Pons (tissue), 1 donor: ENCODE measurements around the gene MMUT.
"Not testable (repeated sequence)": the region's sequence is repeated elsewhere in the genome, so short reads cannot be mapped to it uniquely, and the experiment has no call there.

Experiments used
- DNase-seq: peaks from one replicate; pipeline ENCODE4 v3.0.0-alpha.2; 2016; ENCODE audit warnings: low spot score

MMUT gene

DNA sequence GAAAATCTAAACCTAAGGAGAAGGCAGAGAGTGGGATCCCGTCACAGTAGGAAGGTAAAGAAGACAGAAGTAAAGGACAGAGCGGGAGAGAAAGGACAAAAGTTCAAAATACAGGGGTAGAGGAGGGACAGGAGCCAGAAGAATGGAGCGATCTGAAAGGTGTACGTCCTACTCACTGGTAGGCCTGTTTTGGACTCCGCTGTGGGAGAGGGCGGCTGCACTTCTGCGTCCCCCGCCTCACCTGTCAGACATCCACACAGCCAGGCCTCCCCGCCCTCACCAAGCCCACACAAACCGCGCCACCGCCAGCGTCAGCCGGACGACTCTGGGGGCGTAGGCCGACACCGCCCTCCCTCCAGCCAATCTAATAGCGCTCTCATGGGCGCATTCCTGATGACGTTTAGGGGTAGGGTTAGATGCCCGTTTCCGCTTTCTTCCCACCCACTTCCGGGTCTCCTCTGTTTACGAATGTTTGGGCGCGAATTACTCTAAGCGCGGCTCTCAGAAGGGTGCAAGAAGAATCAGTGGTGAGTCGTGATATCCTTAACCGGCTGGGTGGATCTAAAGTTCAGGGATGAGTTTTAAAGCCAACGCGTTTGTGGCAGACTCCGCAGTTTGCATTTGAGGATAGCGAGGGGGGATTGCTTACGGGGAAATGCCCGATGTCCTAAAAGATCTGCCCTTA lies at the start of gene MMUT, which contains the start of gene CENPQ:
TSS of gene MMUT (minus strand) at position 327 of the 685 bp plus-strand sequence. CDS start 3,787 bp downstream, outside the sequence.
TSS of gene CENPQ (plus strand) at position 444 of the 685 bp plus-strand sequence. CDS start 6,807 bp downstream, outside the sequence.
- DNase-seq: peak; percentile 97

- DNase-seq: no peak
Observed at GRCh38 chr6:49509342-49509741, 46.3 kb upstream of the MMUT start.

DNA sequence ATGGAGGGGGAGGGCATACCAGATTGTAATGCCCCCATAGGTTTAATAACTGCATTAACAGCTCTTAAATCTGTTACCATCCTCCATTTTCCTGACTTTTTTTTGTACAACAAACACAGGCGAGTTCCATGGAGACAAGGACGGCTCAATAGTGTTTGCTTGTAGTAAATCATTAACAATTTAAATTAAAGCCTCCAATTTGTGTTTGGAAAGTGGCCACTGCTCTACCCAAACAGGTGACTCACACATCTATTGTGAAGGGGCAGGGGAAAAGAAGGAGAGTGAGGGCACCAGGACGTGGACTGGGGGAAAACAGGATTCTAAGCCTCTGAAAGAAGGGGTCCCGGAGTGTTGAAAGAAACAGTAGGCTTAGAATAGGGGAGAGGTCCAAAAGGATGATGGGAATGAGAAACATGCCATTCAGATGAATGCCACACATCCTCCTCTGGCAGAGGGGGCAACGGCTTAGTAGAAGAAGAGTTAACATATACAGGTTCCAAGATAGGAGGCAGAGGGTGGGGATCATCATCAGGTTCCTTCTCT lies 43.6 kb upstream of the MMUT start:
- no peak for DNase-seq

GRCh38 chr6:49504666-49505065 lies 41.6 kb upstream of the MMUT start:
- DNase-seq: no peak

- DNase-seq: no peak
Observed at GRCh38 chr6:49499623-49500022, 36.6 kb upstream of the MMUT start, which contains the start of gene GLYATL3. TSS of gene GLYATL3 (plus strand) at chr6:49499923. CDS start at chr6:49511991, 12,068 bp downstream.

DNA sequence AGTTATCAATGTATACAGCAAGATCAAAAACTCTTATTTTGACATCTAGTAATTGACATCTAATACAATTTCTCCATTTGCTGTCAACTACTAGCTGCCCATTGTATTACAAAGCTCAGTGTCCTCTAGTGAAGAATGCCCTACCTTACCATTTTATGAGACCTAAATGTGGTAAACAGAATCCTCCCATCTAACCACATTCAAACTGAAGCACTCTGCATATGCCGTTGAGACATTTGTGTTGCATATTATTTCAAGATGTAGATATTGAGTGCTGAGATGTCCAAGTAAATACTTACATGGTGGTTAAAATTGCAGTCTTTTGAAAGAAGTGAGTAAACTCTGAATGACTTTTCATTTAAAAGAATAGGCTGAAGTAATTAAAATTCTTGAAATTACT lies 36.1 kb upstream of the MMUT start:
- DNase-seq: no peak

DNA sequence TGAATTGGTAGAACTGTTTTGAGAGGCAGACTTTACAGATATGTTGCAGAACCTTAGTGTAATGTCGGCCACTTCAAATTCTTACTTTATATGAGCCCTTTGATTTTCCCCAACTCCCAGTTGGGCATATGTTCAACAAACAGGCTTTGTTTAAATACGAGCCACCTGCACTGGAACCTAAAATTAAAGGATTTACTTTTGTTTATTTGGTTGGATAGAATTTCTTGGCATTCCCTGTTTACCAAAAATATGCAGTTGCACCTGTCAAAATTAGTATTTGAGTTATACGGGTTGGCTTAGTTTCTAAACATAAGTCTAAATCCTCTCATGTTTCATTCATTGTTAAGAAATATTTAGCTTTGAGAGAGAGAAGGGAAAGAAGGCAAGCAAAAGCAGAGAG lies 34.3 kb upstream of the MMUT start:
- DNase-seq: no peak

DNA sequence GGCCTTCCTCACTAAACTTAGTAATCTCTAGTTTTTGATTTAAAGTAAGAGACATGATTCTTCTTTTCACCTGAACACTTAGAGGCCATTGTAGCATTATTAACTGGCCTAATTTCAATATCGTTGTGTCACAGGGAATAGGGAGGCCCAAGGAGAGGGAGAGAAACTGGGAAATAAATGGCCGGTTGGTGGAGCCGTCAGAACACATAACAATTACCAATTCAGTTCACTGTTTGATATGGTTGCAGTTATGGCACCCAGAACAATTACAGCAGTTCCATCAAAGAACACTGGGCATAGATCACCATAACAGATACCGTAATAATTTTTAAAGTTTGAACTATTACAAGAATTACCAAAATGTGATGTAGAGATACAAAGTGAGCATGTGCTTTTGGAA lies 27.6 kb upstream of the MMUT start:
- DNase-seq: no peak

DNA sequence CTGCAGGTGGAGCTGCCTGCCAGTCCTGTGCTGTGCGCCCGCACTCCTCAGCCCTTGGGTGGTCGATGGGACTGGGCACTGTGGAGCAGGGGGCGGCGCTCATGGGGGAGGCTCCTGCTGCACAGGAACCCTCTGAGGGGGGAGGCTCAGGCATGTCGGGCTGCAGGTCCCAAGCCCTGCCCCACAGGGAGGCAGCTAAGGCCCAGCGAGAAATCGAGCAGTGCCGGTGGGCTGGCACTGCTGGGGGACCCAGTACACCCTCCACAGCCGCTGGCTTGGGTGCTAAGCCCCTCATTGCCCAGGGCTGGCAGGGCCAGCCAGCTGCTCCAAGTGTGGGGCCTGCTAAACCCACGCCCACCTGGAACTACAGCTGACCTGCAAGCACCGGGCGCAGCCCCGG lies 20.3 kb upstream of the MMUT start:
- DNase-seq: not testable (repeated sequence)

DNA sequence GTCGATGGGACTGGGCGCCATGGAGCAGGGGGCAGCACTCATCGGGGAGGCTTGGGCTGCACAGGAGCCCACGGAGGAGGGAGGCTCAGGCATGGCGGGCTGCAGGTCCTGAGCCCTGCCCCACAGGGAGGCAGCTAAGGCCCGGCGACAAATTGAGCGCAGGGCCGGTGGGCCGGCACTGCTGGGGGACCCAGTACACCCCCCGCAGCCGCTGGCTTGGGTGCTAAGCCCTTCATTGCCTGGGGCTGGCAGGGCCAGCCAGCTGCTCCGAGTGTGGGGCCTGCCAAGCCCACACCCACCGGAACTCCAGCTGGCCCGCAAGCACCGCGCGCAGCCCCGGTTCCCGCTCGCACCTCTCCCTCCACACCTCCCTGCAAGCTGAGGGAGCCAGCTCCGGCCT lies 18.8 kb upstream of the MMUT start:
- not testable (repeated sequence) for DNase-seq

DNA sequence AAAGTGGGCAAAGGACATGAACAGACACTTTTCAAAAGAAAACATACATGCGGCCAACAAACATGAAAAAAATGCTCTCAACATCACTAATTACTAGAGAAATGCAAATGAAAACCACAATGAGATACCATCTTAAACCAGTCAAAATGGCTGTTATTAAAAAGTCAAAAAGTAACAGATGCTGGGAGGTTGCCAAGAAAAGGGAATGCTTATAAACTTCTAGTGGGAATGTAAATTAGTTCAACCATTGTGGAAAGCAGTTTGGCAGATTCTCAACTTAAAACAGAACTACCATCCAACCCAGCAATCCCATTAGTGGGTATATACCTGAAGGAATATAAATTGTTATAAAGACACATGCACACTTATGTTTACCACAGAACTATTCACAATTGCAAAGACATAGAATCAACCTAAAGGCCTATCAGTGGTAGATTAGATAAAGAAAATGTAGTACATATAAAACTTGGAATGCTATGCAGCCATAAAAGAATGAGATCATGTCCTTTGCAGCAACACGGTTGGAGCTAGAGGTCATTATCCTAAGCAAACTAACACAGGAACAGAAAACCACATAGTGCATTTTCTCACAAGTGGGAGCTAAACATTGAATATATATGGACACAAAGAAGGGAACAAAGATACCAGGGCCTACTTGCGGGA lies 16.4 kb upstream of the MMUT start:
- no peak for DNase-seq

GRCh38 chr6:49476564-49476963 lies 13.5 kb upstream of the MMUT start:
- not testable (repeated sequence) for DNase-seq

GRCh38 chr6:49468042-49468441 lies 5.0 kb upstream of the MMUT start:
- DNase-seq: no peak

DNA sequence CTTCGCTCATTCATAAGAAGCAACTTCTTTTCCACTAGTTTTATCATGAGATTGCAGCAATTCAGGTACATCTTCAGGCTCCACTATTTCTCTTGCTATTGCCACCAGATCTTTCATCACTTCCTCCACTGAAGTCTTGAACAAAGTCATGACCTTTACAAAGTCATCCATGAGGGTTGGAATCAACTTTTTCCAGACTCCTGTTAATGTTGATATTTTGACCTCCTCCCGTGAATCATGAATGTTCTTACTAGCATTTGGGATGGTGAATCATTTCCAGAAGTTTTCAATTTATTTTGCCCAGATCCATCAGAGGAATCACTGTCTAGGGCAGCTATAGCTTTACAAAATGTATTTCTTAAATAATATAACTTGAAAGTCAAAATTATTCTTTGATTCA lies 1.6 kb upstream of the MMUT start:
- no peak for DNase-seq

DNA sequence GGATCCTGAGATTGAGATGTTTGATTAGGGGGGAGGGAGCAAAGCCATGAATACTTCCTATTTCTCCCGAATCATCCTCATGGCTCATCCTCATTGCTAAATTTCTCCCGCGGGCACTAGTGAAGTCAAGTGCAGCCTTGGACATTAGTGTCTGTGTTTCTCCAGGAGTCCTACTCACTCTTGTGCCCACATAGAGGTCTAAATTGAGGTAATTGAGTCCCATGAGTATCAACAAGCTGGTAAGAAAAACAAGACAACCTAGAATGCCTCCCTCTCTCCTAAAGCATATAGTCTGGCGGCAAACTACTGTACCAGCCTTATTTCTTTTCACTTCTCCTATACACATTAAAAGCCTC lies 537 bp upstream of the MMUT start:
- no peak for DNase-seq

DNA sequence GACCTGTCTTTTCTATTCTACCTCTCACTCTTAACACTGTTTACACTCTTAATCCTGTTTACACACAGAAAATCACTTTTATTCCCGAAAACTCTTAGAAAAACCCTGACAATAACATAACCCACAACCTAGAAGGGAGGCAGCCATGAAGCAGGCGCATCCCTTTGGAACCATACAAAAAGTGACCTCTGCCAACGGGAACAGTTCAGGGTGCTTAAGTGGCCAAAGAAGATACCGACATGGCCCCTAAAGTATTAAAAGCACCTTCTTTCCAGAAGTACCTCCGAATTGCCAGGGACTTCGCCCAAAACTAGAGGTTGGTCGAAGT lies 490 bp downstream of the MMUT start:
- DNase-seq: no peak

DNA sequence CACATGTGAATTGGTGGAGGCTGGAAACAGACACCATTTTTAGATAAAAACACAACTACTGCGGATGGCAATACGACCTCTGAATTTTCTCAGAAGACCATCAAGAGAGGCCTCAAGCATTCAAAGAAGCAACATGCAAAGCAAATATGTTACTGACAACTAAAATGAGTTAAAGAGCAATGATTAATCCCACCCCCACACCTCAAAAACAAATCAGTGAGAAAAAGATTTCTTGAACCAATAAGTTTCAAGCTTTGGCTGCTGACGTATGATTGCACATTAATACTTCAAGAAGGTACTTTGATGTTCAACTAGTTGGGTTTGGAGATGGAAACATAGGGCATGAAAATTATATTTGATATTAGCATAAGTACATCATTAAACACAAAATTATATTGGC lies 982 bp downstream of the MMUT start:
- DNase-seq: no peak

DNA sequence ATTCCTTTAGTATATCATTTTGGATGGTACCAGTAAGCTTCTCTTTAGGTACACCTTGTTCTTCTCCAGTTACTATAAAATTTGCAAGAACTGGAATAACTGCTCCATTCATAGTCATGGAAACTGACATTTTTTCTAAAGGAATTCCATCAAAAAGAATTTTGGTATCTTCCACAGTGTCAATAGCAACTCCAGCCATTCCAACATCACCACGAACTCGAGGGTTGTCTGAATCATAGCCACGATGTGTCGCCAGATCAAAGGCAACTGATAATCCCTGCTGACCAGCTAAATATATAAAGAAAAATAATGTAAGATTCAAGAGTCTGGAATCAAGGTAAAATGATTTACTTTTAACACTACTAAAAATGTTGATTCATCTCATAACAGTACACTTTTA lies 5.3 kb downstream of the MMUT start:
- no peak for DNase-seq

DNA sequence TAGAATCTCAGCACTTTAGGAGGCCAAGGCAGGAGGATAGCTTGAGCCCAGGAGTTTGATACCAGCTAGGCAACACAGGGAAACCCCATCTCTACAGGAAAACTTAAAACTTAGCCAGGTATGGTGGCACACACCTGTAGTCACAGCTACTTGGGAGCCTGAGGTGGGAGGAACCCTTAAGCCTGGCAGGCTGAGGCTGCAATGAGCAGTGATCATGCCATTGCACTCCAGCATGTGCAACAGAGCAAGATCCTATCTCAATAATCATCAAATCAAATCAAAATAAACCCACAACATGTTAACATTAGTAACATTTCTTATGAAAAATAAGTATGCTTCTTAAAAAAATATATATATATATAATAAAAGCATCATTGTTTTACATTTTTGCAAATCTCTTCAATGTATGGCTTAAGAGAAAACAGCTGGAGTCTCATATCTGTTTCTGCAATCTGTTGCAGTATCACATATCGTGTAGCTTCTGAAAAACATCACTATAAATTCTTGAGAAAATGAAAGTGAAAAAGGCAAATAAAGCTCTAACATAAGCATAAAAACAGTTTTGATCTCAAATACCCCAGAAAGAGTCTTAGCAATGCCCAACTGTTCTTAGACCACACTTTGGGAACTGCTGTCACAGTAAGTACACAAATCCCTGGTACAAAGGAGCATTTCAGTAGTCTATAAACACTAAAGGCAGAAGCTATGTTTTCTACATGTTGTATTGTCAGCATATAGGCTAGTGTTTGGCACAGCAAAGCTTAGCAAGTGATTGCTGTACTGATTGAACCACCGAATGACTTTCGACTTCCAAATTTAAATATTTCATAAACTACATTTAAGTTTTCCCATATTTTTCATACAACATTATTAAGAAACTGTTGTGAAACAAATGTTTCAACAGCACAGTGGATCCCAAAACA lies 8.0 kb downstream of the MMUT start:
- DNase-seq: no peak

DNA sequence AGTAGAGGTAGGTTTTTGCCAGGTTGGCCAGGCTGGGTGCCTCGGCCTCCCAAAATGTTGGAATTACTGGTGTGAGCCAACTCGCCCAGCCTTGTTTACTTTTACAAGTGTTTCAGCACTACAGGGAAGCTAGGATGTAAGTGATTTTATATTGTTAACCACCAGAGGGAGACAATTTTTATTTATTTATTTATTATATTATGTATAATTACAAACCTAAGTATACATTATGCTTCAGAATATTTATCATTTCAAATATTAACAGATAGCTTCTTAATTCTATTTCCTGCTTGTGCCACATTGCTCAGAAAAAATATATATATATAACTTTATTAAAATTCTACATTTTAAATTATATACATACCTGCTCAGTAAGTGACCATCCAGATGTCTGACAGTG lies 9.8 kb downstream of the MMUT start:
- DNase-seq: no peak

DNA sequence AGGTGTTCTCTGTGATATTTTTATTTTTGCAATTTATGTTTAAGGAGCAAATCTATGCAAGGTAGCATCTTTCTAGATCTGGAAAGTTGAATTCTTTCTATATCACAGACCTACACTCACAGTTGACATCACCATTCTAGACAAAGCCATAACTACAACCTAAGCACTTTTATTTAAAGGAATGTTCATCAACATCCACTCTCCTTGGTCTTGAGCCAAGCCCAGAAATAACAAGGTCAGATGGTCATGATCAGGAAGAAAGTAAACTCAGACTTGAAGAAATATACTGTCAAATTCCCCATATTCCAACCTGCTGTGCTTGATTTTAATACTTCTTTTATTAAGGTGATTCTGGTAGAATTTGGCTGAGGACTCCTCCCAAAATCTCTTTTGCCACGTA lies 32.2 kb downstream of the MMUT start:
- no peak for DNase-seq

DNA sequence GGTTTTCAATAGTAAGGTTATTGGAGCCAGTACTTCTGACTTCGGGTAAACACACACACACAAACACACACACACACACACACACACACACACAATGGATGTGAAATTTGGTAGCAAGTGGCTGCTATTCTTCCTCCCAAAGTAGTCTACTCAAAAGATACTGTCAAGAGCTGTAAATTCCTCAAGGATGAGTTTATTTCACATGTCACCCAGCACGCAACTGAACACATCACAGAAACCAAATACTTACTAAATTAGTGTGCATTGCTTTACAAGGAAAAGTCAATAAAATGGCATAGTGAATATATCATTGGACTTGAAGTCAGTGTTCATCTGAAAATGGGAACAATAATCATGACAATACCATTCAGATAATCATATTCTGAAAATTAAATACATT lies 32.9 kb downstream of the MMUT start:
- no peak for DNase-seq

DNA sequence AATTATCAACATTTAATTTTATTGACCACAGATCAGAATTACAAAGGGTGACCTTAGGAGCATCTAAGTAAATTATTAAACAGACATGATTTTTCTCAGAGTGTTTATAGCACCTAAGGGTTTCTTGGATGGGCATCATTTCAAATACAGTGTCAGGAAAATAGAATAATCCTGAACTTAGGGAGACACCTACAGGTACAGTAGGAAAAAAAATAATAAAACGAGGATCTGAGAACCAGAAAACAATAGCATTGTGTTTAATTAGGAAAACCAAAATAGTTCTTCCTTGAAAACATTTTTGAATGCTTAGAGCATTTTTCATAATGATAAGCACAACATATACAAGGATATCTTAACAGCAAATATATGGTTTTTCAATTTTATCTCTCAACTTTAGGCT lies 39.2 kb downstream of the MMUT start:
- no peak for DNase-seq
